HepG2 (cell line): ENCODE data around the gene REM2. TPM values are rescaled to one million over a fixed set of nuclear protein-coding genes. Genes with fewer than 3 reads are reported as not detected.
A peak's percentile ranks its signal among the peaks of the same experiment; 100 is the strongest.

Experiments used
- AGO2 ChIP-seq: fragments of 200-400 bp; formaldehyde crosslinking; optimal IDR thresholded peaks from 2 replicates; pipeline ENCODE3; 2017; ENCODE audit warnings: mild to moderate bottlenecking, low read depth, low read length, moderate library complexity
- CENPT ChIP-seq: sonication (generic); formaldehyde crosslinking; IDR thresholded peaks from 2 replicates; pipeline ENCODE4 v1.8.0; 2022; ENCODE audit warnings: low read depth, mild to moderate bottlenecking, moderate library complexity, missing genetic modification reagents
- CHD2 ChIP-seq: IDR thresholded peaks from 2 replicates; pipeline ENCODE4 v1.6.1; 2011; ENCODE audit warnings: low read depth, low read length, improper control_type of control experiment
- CREBL2 ChIP-seq: sonication (generic); formaldehyde crosslinking; IDR thresholded peaks from 2 replicates; pipeline ENCODE4 v1.8.1; 2023; ENCODE audit warnings: missing genetic modification reagents, mild to moderate bottlenecking, borderline replicate concordance
- LCORL ChIP-seq, 2 experiments: fragments of 450-650 bp in 1 of 2; sonication (generic) in 1 of 2; formaldehyde crosslinking in 1 of 2; IDR thresholded peaks; 2 replicates each; pipeline versions ENCODE4 v1.5.0 to v1.6.1; 2017 to 2020; ENCODE audit warnings: antibody characterized with exemption in 1 of 2, missing genetic modification reagents in 1 of 2
- NFKB2 ChIP-seq: sonication (generic); formaldehyde crosslinking; IDR thresholded peaks from 2 replicates; pipeline ENCODE4 v1.4.0; 2020; ENCODE audit warnings: missing genetic modification reagents, borderline replicate concordance
- PHF8 ChIP-seq: sonication (generic); formaldehyde crosslinking; IDR thresholded peaks from 2 replicates; pipeline ENCODE4 v1.5.0; 2020; ENCODE audit warnings: missing genetic modification reagents
- PITX1 ChIP-seq: sonication (generic); formaldehyde crosslinking; IDR thresholded peaks from 2 replicates; pipeline ENCODE4 v1.5.1; 2020; ENCODE audit warnings: mild to moderate bottlenecking, missing genetic modification reagents
- RBFOX2 ChIP-seq: fragments of 200-400 bp; formaldehyde crosslinking; IDR thresholded peaks from 2 replicates; pipeline ENCODE4 v1.6.1; 2017; ENCODE audit warnings: low read depth, mild to moderate bottlenecking, low read length
- RORA ChIP-seq: sonication (generic); formaldehyde crosslinking; IDR thresholded peaks from 2 replicates; pipeline ENCODE4 v1.5.0; 2020; ENCODE audit warnings: mild to moderate bottlenecking, missing genetic modification reagents, moderate library complexity
- ZFP36 ChIP-seq: fragments of 150-350 bp; IDR thresholded peaks from 2 replicates; pipeline ENCODE4 v1.6.1; 2018; ENCODE audit warnings: borderline replicate concordance, low read length, low read depth; ENCODE audit not compliant: partially characterized antibody
- ZNF441 ChIP-seq: sonication (generic); formaldehyde crosslinking; IDR thresholded peaks from 2 replicates; pipeline ENCODE4 v1.7.0; 2021; ENCODE audit warnings: missing genetic modification reagents, borderline replicate concordance
- polyA plus RNA-seq, 8 experiments: library from polyadenylated mRNA; depleted of rRNA in 3 of 8; stranded (reverse) in 7 of 8; unstranded in 1 of 8; fragments of >200 nt; fragmentation: Illumina TruSeq in 4 of 8; extraction: Trizol in 4 of 8; gene quantifications; 2 replicates each; pipeline versions ENCODE4 v1.2.1 to v1.2.3, GENCODE V29; 2011 to 2016; ENCODE audit warnings: low read depth in 4 of 8, missing spikeins in 1 of 8, mixed read lengths in 1 of 8; ENCODE audit not compliant: insufficient read depth in 1 of 8
- total RNA-seq, 5 experiments: library from RNA; depleted of rRNA; stranded (reverse); fragments of >200 nt; fragmentation: Illumina TruSeq; extraction: Trizol; gene quantifications; 2 replicates each; pipeline ENCODE4 v1.2.3, GENCODE V29; 2016; ENCODE audit warnings: low read depth in 1 of 5
- TF ChIP-seq, protein P1 (sequence below): sonication (generic); formaldehyde crosslinking; IDR thresholded peaks from 2 replicates; pipeline ENCODE4 v1.5.0; 2020; ENCODE audit warnings: mild to moderate bottlenecking, missing genetic modification reagents, borderline replicate concordance
- TF ChIP-seq, protein P2 (sequence below): sonication (generic); formaldehyde crosslinking; IDR thresholded peaks from 2 replicates; pipeline ENCODE4 v1.4.0; 2020; ENCODE audit warnings: mild to moderate bottlenecking, missing genetic modification reagents

The REM2 gene
- total and polyA plus RNA-seq, 2 of the 13 experiments (the other 11 are each of a cell fraction or from before 2014, with no cell fraction given) = 0.20 TPM; not detected in 1

- TF ChIP-seq, protein P1, sequence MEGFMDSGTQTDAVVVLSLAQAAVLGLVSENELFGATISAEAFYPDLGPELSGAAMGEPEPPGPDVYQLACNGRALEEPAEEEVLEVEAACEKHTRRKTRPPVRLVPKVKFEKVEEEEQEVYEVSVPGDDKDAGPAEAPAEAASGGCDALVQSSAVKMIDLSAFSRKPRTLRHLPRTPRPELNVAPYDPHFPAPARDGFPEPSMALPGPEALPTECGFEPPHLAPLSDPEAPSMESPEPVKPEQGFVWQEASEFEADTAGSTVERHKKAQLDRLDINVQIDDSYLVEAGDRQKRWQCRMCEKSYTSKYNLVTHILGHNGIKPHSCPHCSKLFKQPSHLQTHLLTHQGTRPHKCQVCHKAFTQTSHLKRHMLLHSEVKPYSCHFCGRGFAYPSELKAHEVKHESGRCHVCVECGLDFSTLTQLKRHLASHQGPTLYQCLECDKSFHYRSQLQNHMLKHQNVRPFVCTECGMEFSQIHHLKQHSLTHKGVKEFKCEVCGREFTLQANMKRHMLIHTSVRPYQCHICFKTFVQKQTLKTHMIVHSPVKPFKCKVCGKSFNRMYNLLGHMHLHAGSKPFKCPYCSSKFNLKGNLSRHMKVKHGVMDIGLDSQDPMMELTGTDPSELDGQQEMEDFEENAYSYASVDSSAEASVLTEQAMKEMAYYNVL (CRISPR knock-in tag) = 0 out of 2 replicates have a peak, but pooled peaks have one; percentile 20
- TF ChIP-seq RORA (no peak), NFKB2 (CRISPR knock-in tag) (0 out of 2 replicates have a peak, but pooled peaks have one; percentile 37), RBFOX2 (0 out of 2 replicates have a peak, but pooled peaks have one; percentile 16), PHF8 (no peak), CHD2 (no peak), CREBL2 (0 out of 2 replicates have a peak, but pooled peaks have one; percentile 20), ZFP36 (peak; percentile 41), AGO2 (peak; percentile 34), ZNF441 (CRISPR knock-in tag) (no peak), CENPT (CRISPR knock-in tag) (no peak), LCORL (IDR thresholded peaks at IDR 0.05) (no peak), LCORL (CRISPR knock-in tag; IDR thresholded peaks at IDR 0.05) (no peak), PITX1 (no peak)
- TF ChIP-seq, protein P2, sequence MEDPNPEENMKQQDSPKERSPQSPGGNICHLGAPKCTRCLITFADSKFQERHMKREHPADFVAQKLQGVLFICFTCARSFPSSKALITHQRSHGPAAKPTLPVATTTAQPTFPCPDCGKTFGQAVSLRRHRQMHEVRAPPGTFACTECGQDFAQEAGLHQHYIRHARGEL (CRISPR knock-in tag) = 0 out of 2 replicates have a peak, but pooled peaks have one; percentile 41
Measured at GRCh38 chr14:22878271-22879246, 4.5 kb upstream of the REM2 start (continued).
